ENCODE data around the gene YWHAQ. TPM values are rescaled to one million over a fixed set of nuclear protein-coding genes. Genes with fewer than 3 reads are reported as not detected.

The YWHAQ gene
- 100 to 1,000 TPM in 1 of 2 experiments, 10 to 100 TPM in 1; 95.8 to 101 TPM for total RNA-seq
- 173 TPM for polyA plus RNA-seq (2013, experiment 1 of 2)
- 160 TPM for polyA plus RNA-seq (2013, experiment 2 of 2)
- total RNA-seq, result 92.4 to 1,048 (median 187) reads per million in 172 experiments

DNA sequence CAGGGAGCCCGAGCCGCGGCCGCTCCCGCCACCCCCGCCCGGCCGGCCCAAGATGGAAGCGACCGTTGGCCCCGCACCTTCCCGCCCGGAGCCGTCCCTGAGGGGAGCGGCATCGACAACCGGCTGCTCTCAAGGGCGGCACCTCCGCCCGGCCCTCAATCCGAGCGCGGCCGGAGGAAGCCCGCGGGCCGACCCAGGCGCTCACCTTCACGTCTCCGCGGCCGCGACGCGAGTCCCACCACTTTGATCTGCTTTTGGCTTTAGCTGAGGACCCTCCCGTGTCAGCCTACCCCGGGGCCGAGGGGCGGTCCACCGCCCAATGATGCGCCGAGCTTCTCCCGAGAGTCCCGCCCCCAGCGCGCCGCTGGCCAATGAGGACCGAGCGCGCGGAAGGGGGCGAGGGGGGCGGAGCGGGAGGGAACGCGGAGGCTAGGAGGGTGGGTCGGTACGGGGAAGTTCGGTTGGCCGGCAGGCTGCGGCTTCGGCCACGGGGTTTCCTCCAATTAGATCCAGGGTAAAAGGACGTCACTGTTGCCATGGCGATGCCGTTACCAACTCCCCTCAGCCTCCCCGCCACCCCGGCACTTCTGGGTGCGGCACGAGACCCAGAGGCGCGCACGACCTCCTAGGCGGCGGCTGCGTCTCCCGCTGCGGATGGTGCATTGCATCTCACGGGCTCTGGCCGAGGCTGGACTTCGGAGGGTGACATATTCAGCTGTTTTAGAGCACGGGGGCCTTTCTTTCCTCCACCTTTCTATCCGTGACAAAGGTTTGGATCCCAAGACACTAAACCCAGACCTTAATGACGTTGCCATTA, at the start of gene YWHAQ:
TSS of gene YWHAQ (minus strand) at position 262 of the 817 bp plus-strand sequence. CDS start 545 bp downstream, outside the sequence.
- Histone ChIP-seq H3K4me1 (ENCODE audit: insufficient read depth, low read length) (peaks cover 42% of the 10 kb centered on the region), H3K27me3 (ENCODE audit: control insufficient read depth in 1 of 2, insufficient read depth in 2 of 2, low read length in 2 of 2) (no peaks in the 10 kb centered on the region), H3K36me3 (ENCODE audit: insufficient read depth, low read length) (peaks cover 8% of the 10 kb centered on the region), H3K27ac (ENCODE audit: low read depth in 1 of 2, low read length in 2 of 2) (peak within 1 kb of the TSS; percentile 77 to 81), H3K4me3 (ENCODE audit: low read length) (peak within 1 kb of the TSS; percentile 93), H3K9me3 (ENCODE audit: control insufficient read depth in 1 of 2, insufficient read depth in 1 of 2, low read length in 2 of 2) (no peaks in the 10 kb centered on the region)
- TF ChIP-seq, protein P1, sequence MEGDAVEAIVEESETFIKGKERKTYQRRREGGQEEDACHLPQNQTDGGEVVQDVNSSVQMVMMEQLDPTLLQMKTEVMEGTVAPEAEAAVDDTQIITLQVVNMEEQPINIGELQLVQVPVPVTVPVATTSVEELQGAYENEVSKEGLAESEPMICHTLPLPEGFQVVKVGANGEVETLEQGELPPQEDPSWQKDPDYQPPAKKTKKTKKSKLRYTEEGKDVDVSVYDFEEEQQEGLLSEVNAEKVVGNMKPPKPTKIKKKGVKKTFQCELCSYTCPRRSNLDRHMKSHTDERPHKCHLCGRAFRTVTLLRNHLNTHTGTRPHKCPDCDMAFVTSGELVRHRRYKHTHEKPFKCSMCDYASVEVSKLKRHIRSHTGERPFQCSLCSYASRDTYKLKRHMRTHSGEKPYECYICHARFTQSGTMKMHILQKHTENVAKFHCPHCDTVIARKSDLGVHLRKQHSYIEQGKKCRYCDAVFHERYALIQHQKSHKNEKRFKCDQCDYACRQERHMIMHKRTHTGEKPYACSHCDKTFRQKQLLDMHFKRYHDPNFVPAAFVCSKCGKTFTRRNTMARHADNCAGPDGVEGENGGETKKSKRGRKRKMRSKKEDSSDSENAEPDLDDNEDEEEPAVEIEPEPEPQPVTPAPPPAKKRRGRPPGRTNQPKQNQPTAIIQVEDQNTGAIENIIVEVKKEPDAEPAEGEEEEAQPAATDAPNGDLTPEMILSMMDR (IDR thresholded peaks at IDR 0.05), result no peak
- H3K27ac Mint-ChIP-seq, result peak within 1 kb of the TSS; percentile 96
- peak; percentile 93 to 99 (median 96) for DNase-seq
- POLR2A ChIA-PET, result interaction anchor here (0.6 to 3.7 kb wide), 28 partner anchors 8 to 413 kb away, joined by 3 to 80 read pairs (median 6); partner anchors contain the start of genes ADAM17, CPSF3, ITGB1BP1 and KLF11
- CTCF ChIA-PET, result interaction anchor here (1.0 to 1.9 kb wide), 4 partner anchors 72 to 417 kb away, joined by 3 to 13 read pairs (median 3); partner anchors contain the start of gene ADAM17
- no peaks in the 10 kb centered on the region for H3K9me3 Mint-ChIP-seq
- intact Hi-C loops (cut with DNase I, micrococcal nuclease), result loop anchor here (1.0 to 10.0 kb wide), 9 partner anchors 22 to 414 kb away; partner anchors contain the start of genes ADAM17 (in 1 of the 2), CPSF3 (in 1 of the 2), GRHL1 (in 1 of the 2) and IAH1 (in 1 of the 2)
- H3K4me3 Mint-ChIP-seq, result peak within 1 kb of the TSS; percentile 98
- no peaks in the 10 kb centered on the region for H3K27me3 Mint-ChIP-seq
- peak; percentile 85 for ATAC-seq (ENCODE audit: poor library complexity)
- peaks cover 44% of the 10 kb centered on the region for H3K36me3 Mint-ChIP-seq (ENCODE audit: low read depth)
- H3K4me1 Mint-ChIP-seq (ENCODE audit: low read depth), result peaks cover 56% of the 10 kb centered on the region

DNA sequence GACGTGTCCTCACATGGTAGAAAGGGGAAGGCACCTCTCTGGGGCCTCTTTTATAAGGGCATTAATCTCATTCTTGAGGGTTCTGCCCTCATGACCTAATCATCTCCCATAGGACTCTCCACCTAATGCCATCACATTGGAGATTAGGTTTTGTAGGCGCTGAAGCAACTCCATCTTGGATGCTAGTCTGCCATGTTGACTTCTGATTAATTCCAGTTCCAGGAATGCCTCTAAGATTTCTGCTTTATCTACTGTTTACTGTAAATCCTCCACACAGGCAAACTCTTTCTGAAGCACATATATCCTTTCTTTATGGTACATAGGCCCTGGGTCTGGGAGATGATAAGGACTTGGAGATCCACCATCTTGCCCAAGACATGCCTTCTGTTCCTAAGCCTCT, 49.3 kb upstream of the YWHAQ start:
- Mint-ChIP-seq H3K9me3 (no peaks in the 10 kb centered on the region), H3K4me3 (no peak overlapping the region), H3K27me3 (no peaks in the 10 kb centered on the region), H3K27ac (no peak overlapping the region), H3K36me3 (ENCODE audit: low read depth) (no peaks in the 10 kb centered on the region), H3K4me1 (ENCODE audit: low read depth) (peaks cover 4% of the 10 kb centered on the region)
- no peak overlapping the region for H3K27ac ChIP-seq (ENCODE audit: low read depth in 1 of 2, low read length in 2 of 2)
- peaks cover 21% of the 10 kb centered on the region for H3K4me1 ChIP-seq (ENCODE audit: insufficient read depth, low read length)
- no peak overlapping the region for H3K4me3 ChIP-seq (ENCODE audit: low read length)
- no peaks in the 10 kb centered on the region for H3K27me3 ChIP-seq (ENCODE audit: control insufficient read depth in 1 of 2, insufficient read depth in 2 of 2, low read length in 2 of 2)
- POLR2A ChIA-PET, result no interaction called here
- intact Hi-C loops (cut with DNase I, micrococcal nuclease), result no loop called here
- TF ChIP-seq, protein P1 (IDR thresholded peaks at IDR 0.05), result no peak
- ATAC-seq (ENCODE audit: poor library complexity) (no peak), DNase-seq (no peak)
- CTCF ChIA-PET, result no interaction called here
- no peaks in the 10 kb centered on the region for H3K36me3 ChIP-seq (ENCODE audit: insufficient read depth, low read length)
- no peaks in the 10 kb centered on the region for H3K9me3 ChIP-seq (ENCODE audit: control insufficient read depth in 1 of 2, insufficient read depth in 1 of 2, low read length in 2 of 2)

DNA sequence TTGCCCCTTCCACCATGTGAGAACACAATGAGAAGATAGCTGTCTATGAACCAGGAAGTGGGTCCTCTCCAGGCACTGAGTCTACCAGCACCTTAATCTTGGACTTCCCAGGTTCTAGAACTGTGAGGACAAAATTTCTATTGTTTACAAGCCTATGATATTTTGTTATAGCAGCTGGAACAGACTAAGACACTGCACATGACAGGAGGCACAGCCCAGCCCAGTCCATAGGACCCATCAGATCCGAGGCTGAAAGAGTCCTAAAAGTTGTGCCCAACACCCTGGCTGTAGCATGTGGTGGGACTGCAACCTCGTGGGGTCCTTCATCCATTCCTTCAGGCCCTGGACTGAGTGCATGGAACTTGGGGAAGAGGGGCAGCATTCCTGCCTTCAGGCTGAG, 48.4 kb upstream of the YWHAQ start:
- no peak for DNase-seq
- ChIA-PET CTCF (no interaction called here), POLR2A (interaction anchor here (1.0 kb wide), 1 partner anchor 56 kb away, joined by 3 read pairs; no protein-coding TSS in a partner anchor)

More for the DNA sequence above, 48.4 kb upstream of the YWHAQ start:
- intact Hi-C loops (cut with DNase I, micrococcal nuclease), result no loop called here
- Mint-ChIP-seq H3K9me3 (no peaks in the 10 kb centered on the region), H3K4me3 (no peak overlapping the region), H3K36me3 (ENCODE audit: low read depth) (no peaks in the 10 kb centered on the region), H3K27ac (no peak overlapping the region), H3K4me1 (ENCODE audit: low read depth) (peaks cover 4% of the 10 kb centered on the region), H3K27me3 (no peaks in the 10 kb centered on the region)
- H3K4me3 ChIP-seq (ENCODE audit: low read length), result no peak overlapping the region
- H3K36me3 ChIP-seq (ENCODE audit: insufficient read depth, low read length), result no peaks in the 10 kb centered on the region
- TF ChIP-seq, protein P1 (IDR thresholded peaks at IDR 0.05), result no peak
- ATAC-seq (ENCODE audit: poor library complexity), result no peak
- H3K9me3 ChIP-seq (ENCODE audit: control insufficient read depth in 1 of 2, insufficient read depth in 1 of 2, low read length in 2 of 2), result no peaks in the 10 kb centered on the region
- H3K4me1 ChIP-seq (ENCODE audit: insufficient read depth, low read length), result peaks cover 21% of the 10 kb centered on the region
- H3K27ac ChIP-seq (ENCODE audit: low read depth in 1 of 2, low read length in 2 of 2), result no peak overlapping the region
- H3K27me3 ChIP-seq (ENCODE audit: control insufficient read depth in 1 of 2, insufficient read depth in 2 of 2, low read length in 2 of 2), result no peaks in the 10 kb centered on the region
